Measurements from ENCODE around the gene VDAC2. TPM values are rescaled to one million over a fixed set of nuclear protein-coding genes. Genes with fewer than 3 reads are reported as not detected.

VDAC2 gene
- total and polyA plus RNA-seq, 10 of the 15 experiments (the other 5 are each of a cell fraction or from before 2014, with no cell fraction given) = 73.4 to 294 (median 146) TPM

- no TSS peak for BruUV-seq (replicated peaks)
Observed at GRCh38 chr10:75205908-75206307, 4.7 kb upstream of the VDAC2 start.

More at GRCh38 chr10:75205908-75206307, 4.7 kb upstream of the VDAC2 start:
- H2AFZ ChIP-seq (ENCODE audit: control insufficient read depth, low read depth, low read length) = no peak overlapping the region
- H3K27ac ChIP-seq (ENCODE audit: control insufficient read depth, insufficient read depth) = no peak overlapping the region
- no peaks in the 10 kb centered on the region for H3K9me3 ChIP-seq (replicated peaks; ENCODE audit: control insufficient read depth, insufficient read depth, low read length)
- no peaks in the 10 kb centered on the region for H4K20me1 ChIP-seq (ENCODE audit: control insufficient read depth, insufficient read depth)
- H3K4me2 ChIP-seq (ENCODE audit: control insufficient read depth, insufficient read depth) = no peak overlapping the region
- no peaks in the 10 kb centered on the region for H3K36me3 ChIP-seq (ENCODE audit: control insufficient read depth in 2 of 2, insufficient read depth in 2 of 2, low read length in 1 of 2)
- ChIA-PET POLR2A (no interaction called here), CTCF (interaction anchor here (0.7 to 3.6 kb wide), 5 partner anchors 10 to 29 kb away, joined by 3 to 16 read pairs (median 6); no protein-coding TSS in a partner anchor), SMC1A (ENCODE audit: uncharacterized antibody, unreplicated experiment) (interaction anchor here (1.3 to 1.5 kb wide), 2 partner anchors 8 to 18 kb away, joined by 3 to 4 read pairs; no protein-coding TSS in a partner anchor), RAD21 (ENCODE audit: unreplicated experiment) (interaction anchor here (0.7 to 1.9 kb wide), 2 partner anchors 18 to 26 kb away, joined by 3 to 5 read pairs; no protein-coding TSS in a partner anchor)
- H3K9ac ChIP-seq (ENCODE audit: control insufficient read depth, insufficient read depth, low read length) = no peak overlapping the region
- FAIRE-seq (no peak), ATAC-seq (no peak), DNase-seq (ENCODE audit: low read depth, low spot score) (no peak)
- intact Hi-C loops (cut with micrococcal nuclease; ENCODE audit: unreplicated experiment) (no loop called here), in situ Hi-C loops (cut with MboI) (no loop called here)
- H3K4me3 ChIP-seq = no peak overlapping the region
- no peaks in the 10 kb centered on the region for H3K27me3 ChIP-seq (replicated peaks in 1 of 2; ENCODE audit: control insufficient read depth in 2 of 2, insufficient read depth in 2 of 2, low read length in 1 of 2)
- H3K4me1 ChIP-seq (ENCODE audit: control insufficient read depth, insufficient read depth, low read length) = no peaks in the 10 kb centered on the region
- H3K79me2 ChIP-seq (ENCODE audit: control insufficient read depth, insufficient read depth, low read length) = peaks cover 5% of the 10 kb centered on the region
- TF ChIP-seq PAX8 (IDR thresholded peaks at IDR 0.05) (no peak), SPI1 (IDR thresholded peaks at IDR 0.05; ENCODE audit: borderline replicate concordance, insufficient read depth, low read depth, low read length) (no peak), ZNF207 (IDR thresholded peaks at IDR 0.05; ENCODE audit: borderline replicate concordance) (no peak), BACH1 (IDR thresholded peaks at IDR 0.05; ENCODE audit: borderline replicate concordance) (no peak), TCF7 (IDR thresholded peaks at IDR 0.05; ENCODE audit: borderline replicate concordance) (no peak), EGR1 (IDR thresholded peaks at IDR 0.05; ENCODE audit: borderline replicate concordance in 1 of 2, low read depth in 2 of 2, low read length in 2 of 2) (no peak), ELK1 (IDR thresholded peaks at IDR 0.05; ENCODE audit: low read depth, low read length) (no peak), STAT1 (conservative IDR thresholded peaks at IDR 0.05) (no peak), E2F8 (IDR thresholded peaks at IDR 0.05; ENCODE audit: low read depth, partially characterized antibody) (no peak), SIN3A (IDR thresholded peaks at IDR 0.05; ENCODE audit: low read depth, low read length) (no peak), BMI1 (IDR thresholded peaks at IDR 0.05; ENCODE audit: borderline replicate concordance) (no peak), MEF2B (IDR thresholded peaks at IDR 0.05; ENCODE audit: partially characterized antibody, poor library complexity, severe bottlenecking) (no peak), WRNIP1 (IDR thresholded peaks at IDR 0.05; ENCODE audit: borderline replicate concordance, low read depth, low read length) (no peak), IKZF2 (IDR thresholded peaks at IDR 0.05) (no peak)
- TF ChIP-seq, protein P1, sequence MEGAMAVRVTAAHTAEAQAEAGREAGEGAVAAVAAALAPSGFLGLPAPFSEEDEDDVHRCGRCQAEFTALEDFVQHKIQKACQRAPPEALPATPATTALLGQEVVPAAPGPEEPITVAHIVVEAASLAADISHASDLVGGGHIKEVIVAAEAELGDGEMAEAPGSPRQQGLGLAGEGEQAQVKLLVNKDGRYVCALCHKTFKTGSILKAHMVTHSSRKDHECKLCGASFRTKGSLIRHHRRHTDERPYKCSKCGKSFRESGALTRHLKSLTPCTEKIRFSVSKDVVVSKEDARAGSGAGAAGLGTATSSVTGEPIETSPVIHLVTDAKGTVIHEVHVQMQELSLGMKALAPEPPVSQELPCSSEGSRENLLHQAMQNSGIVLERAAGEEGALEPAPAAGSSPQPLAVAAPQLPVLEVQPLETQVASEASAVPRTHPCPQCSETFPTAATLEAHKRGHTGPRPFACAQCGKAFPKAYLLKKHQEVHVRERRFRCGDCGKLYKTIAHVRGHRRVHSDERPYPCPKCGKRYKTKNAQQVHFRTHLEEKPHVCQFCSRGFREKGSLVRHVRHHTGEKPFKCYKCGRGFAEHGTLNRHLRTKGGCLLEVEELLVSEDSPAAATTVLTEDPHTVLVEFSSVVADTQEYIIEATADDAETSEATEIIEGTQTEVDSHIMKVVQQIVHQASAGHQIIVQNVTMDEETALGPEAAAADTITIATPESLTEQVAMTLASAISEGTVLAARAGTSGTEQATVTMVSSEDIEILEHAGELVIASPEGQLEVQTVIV (IDR thresholded peaks at IDR 0.05; ENCODE audit: borderline replicate concordance, partially characterized antibody) = no peak
- WGBS (ENCODE audit: insufficient coverage, insufficient replicate concordance, low lambda C conversion rate, missing lambda C conversion rate) = 75% methylated on average over 2 of the region's 2 CpGs
